CMK (cell line): ENCODE data around the gene HOXB3.

ENCODE experiments used
- DNase-seq: peaks from one replicate; pipeline ENCODE4 v3.0.0-alpha.2; 2010; ENCODE audit warnings: low read depth

Gene HOXB3

DNA sequence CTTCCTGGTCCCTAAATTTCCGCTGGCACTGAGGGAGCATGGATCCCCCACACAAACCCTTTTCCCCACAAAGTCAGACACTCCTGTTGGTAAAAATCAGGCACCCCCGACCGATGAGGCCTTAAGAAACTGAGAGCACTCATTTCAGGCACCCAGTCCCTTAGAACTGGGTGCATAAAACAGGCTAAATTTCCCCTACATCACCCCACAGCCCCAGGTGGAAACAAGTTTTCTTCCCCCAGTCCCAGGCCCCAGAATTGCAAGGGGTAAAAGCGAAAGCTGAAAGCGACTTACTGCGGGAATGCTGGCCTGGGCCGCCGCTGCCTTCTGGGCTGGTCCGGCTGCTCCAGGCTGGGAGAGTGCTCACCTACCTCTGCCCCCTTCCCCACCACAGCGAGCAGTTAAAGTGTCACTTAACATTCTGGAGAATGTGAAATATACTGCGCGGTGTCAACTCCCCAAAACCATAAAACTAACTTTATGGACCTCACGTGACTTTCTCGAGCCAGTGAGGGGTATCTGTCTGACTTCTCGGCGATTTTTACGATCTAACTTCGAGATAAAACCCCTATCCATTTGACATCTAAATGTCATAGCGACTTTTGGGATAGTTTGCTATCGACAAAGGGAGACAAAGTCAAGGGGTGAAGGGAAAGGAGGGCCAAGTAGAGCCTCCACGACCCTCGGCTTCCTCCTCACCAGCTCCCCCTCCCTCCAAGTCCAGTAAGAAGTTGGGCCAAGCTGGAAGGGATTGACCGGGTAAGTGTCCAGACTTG, at the start of gene HOXB3:
TSS of gene HOXB3 (minus strand) at position 411 of the 776 bp plus-strand sequence. CDS start 37,767 bp downstream, outside the sequence.
- DNase-seq = no peak

DNA sequence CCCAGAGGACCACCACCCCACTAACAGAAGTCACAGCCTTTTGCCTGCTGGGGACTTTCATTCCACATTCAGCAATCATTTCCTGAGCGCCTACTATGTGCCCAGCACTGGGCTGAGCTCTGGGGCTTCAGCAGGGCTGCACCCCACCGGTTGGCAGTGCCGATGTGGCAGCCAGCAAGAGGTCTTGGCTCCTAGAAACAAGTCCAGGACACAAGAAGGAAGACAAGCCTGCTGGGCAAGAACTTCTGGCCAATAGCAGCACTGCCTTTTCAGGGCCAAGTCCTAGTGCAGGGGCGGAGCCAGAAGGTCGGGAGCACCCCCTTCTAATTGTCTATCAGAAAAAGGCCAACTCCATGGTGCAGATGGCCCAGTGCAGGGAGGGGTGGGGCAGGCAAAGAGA, 49.1 kb upstream of the HOXB3 start:
- DNase-seq = no peak

GRCh38 chr17:48637323-48638260, 47.6 kb upstream of the HOXB3 start:
- no peak for DNase-seq

- DNase-seq = peak; percentile 79
Measured at GRCh38 chr17:48636177-48637018, 46.4 kb upstream of the HOXB3 start.

DNA sequence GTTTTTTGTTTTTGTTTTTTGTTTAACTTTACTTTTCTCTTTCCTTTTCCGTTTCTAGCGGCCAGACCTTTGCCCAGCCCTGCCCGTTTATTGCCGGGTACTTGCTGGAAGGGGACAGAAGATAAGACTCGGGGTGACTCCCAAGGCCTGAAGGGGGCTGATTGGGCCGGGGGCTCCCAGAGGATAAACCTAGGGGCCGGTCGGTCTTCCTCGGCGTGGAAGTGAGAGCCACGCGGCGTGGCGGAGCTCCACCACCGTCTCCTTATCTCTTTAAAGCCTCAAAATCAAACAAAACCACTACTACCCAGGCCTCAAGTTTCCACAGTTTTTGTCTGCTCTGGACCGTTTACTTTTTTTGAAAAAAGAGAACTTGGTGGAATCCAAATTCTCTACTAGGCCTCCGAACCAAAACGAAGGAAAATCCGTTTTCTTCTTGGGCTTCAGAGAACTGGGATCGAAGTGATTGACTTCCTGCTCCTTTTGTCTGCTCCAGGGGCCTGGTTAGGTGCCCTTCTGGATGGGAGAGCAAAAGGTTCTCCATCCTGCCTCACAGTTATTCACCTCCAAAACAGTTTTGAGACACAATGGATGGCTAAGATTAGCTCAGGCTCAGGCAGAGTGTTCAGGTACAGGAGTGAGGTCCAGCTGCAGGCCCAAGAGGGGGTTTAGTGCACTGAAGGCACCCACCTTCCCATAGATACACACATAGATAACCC, 44.6 kb upstream of the HOXB3 start:
- DNase-seq = no peak

- no peak for DNase-seq
Measured at GRCh38 chr17:48633266-48633677, 43.2 kb upstream of the HOXB3 start.

DNA sequence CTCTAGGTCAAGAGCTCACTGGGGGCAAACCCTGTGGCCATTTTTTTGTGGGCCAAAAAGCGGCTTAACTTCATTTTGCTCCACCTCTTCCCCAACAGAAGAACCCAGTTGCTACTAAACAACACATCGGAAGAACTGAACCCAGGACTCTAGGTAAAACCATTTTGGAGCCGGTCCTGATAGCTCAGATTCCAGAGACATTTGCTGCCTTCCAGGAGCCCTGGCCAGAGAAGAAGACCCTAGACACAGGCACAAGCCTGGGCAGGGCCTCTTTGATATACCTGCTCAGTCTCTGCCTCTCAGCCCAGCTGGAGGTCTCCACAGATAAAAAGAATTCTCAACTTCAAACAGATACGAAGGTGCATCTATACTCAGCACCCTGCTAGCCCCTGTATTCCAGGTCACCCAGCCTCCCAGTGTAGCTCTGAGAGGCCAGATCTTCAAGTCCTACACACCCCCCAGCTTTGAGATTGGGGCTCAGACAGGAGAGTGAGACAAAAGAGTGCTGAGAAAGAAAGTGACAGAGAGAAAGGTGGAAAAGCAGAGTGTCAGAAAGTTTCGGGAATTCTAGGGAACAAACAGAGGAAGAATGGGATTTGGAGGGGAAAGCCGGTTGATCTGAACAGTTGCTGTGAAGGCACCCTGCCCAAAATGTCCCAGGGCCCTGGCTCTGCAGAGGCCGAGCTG, 42.7 kb upstream of the HOXB3 start:
- DNase-seq = no peak

- DNase-seq = no peak
Measured at GRCh38 chr17:48631693-48632578, 41.9 kb upstream of the HOXB3 start.

- DNase-seq = no peak
Measured at GRCh38 chr17:48630925-48631692, 41.1 kb upstream of the HOXB3 start.

- DNase-seq = no peak
Measured at GRCh38 chr17:48630009-48630924, 40.2 kb upstream of the HOXB3 start.

DNA sequence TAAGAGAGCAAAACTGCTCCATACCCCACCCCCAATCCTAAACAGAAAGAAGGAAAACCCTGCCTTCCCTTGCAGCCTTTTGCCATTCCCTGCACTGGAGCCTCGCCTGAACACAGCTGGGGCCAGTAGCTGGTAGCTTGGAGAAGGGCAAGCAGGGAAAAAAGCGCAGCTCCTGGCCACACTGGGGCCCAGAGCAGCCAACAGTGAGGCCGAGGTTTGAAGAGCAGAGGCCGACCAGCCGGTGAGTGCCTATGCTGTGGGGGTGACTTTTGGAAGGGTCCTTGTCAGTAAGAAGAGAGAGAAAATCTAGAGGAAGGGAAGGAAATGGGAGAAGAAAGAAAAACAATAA, 39.3 kb upstream of the HOXB3 start:
- DNase-seq = no peak

DNA sequence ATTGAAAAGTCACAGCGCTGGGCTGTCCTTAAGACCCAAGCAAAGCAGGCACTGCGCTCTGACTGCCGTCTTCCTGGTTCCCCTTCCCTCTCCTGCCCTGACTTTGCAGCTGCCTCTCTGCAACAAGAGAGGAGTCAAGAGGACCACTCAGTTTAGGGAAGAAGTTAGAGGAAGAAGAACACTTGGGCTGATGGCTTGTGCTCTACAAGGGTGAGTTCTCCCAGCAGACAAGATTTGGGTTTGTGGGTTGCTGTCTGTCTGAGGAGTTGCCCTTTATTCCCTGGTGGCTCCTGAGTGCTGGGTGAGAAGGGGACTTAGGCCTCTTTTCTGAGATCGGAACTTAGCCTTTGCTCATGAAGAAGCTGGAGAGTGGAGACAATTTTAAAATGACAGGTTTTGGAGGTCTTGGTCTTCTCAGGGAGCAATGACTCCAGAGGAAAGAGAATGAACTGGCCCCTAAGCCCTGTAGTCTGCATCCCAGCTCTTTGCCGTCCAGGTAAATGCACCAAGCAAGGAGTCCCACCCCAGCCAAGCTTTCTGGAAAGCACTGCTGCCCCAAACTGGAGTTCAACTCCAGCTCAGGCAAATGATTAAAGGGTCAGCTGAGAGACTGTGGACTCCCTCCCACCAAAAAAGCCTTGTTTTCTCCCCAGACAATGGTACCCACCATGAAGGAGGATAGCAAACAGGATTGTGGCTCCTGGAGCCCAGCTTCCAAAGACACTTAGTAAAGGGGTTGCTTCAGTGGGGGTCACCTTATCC, 38.8 kb upstream of the HOXB3 start:
- DNase-seq = no peak

DNA sequence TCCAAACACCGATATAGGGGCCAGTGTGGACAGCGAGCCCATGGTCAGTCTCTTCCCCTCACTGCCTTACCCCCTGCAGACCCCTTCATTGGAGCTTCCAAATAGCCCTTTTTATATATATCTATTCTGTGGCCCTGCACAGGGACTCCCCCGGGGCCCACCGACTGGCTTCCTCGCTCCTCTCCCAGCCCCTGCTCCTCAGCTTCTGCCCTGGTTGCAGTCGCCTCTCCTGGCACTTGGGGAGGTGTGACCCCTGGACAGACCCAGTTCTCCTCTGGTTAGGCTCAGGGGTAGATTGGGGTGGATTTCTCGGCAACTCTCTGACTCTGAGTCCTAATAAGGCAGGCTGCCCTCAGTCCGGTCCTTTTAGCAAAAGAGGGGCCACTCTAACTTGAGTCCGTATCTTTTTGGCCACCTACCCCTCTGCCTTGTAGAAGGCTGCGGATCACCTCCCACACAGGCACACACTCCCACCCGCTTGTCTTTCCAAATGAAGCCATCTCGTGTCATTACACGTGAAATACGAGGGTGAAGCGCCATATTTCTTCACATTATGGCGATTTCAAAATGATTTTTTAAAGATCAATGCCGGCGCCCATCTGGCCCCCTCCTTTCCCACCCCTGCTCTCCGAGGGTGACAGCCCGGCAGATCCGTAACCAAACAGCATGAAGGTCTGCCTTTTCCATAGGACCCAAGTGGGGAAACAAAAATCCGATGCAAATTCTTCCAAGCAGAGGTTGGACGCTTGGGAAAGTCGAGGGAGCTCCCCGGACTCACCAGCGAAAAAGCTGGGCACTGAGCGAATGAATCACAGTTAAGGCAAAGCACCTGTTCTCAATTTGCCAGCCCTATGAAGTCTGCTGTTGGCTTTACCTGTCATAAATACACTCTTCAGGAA, 37.8 kb upstream of the HOXB3 start:
- DNase-seq = no peak

- no peak for DNase-seq
Measured at GRCh38 chr17:48627118-48627597, 37.1 kb upstream of the HOXB3 start.

GRCh38 chr17:48626245-48627117, 36.4 kb upstream of the HOXB3 start, which contains the start of gene HOXB9:
Gene HOXB9, minus strand, starts transcription at chr17:48626358. Its CDS starts 89 bp downstream, at chr17:48626269.
- no peak for DNase-seq
